ENCODE measurements around the gene DHX9.

Gene DHX9

DNA sequence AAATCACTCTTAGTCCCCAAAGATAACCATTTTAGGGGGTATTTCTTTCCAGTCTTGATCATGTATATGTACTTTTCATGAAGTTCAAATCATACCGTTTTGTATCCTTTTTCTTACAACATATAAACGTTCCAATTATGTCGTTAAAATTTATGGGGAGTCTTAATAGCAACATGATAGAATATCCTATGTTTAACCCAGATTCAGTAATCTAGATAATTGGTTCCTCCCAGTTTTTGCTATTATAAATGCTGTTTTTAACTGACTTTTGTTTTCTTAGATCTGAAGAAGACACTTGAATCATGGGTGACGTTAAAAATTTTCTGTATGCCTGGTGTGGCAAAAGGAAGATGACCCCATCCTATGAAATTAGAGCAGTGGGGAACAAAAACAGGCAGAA lies 3.1 kb downstream of the DHX9 start:
- DNase-seq, result no peak

DNA sequence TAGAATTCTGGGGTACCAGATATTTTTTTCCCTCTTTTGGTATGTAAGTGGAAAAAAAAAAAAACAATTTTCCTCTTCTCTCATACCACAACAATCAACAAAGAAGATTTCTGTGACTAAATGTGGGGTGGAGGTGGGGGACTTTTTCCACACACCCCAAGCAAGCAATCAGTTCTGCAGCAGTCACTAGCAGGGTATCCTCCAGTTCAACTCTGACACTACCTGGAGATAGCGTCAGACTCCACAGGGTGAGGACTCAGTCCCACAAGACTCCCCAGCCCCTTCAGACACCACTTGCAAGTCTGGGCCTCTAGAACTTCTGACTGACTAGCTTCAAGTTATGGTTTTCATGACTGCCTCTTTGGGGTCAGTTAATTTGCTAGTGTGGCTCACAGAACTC lies 6.2 kb downstream of the DHX9 start:
- DNase-seq, result no peak

DNA sequence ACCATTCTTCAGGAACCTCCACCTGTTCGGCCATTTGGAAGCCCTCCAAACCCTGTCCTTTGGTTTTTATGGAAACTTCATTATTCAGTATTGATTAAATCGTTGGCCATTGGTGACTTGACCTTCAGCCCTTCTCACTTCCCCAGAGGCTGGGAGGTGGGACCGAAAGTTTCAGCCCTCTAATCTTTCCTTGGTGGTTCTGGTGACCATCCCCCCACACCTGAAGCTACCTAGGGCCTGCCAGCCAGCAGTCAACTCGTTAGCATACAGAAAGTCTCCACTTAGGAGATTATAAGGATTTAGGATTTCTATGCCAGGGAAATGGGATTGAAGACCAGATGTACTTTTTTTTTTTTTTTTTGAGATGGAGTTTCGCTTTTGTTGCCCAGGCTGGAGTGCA lies 6.7 kb downstream of the DHX9 start:
- no peak for DNase-seq

- no peak for DNase-seq
These were observed 8.0 kb downstream of the DHX9 start for GRCh38 chr1:182847105-182847504.

DNA sequence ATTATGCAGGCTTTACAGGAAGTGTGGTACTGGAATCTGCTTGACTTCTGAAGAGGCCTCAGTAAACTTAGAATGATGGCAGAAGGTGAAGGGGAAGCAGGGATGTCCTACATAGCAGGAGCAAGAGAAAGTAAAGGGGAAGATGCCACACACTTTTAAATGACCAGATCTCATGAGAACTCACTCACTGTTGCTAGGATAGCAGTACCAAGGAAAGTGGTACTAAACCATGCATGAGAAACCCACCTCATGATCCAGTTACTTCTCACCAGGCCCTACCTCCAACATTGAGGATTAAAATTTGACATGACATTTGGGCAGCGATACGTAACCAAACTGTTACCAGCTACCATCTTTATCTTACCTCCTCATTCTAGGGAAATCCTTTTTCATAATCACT lies 9.6 kb downstream of the DHX9 start:
- no peak for DNase-seq

DNA sequence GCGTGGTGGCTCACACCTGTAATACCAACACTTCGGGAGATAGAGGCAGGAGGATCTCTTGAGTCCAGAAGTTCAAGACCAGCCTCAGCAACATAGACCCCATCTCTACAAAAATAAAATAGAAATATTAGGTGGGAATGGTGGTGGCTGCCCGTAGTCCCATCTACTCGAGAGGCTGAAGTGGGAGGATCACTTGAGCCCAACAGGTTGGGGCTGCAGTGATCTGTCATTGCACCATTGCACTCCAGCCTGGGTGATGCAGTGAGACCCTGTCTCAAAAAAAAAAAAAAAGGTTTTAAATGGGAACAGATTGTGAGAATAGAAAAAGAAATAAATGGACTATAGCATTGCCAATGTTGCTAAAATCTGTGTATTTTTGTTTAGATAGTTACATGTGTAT lies 11.2 kb downstream of the DHX9 start:
- no peak for DNase-seq

- no peak for DNase-seq
These were observed 12.7 kb downstream of the DHX9 start for GRCh38 chr1:182851825-182852224.

- DNase-seq, result no peak
These were observed 16.8 kb downstream of the DHX9 start for GRCh38 chr1:182855911-182856310.

DNA sequence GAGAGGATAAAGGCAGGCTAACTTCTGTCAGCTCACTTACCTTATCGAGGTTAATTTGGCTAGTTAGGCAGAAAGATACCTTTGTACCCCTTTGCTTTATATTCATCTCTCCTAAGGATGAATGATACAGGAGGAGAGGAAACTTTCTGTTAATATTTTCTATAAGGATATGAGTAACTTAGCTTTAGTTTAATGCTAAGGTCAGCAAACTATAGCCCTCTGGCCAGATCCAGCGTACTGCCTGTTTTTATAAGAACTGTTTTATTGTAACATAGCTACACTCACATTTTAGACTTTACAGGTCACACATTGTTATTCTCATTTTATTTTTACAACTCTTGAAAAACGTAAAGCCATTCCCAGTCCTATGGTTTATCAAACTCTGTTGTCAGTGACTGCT lies 18.1 kb downstream of the DHX9 start:
- DNase-seq, result no peak

DNA sequence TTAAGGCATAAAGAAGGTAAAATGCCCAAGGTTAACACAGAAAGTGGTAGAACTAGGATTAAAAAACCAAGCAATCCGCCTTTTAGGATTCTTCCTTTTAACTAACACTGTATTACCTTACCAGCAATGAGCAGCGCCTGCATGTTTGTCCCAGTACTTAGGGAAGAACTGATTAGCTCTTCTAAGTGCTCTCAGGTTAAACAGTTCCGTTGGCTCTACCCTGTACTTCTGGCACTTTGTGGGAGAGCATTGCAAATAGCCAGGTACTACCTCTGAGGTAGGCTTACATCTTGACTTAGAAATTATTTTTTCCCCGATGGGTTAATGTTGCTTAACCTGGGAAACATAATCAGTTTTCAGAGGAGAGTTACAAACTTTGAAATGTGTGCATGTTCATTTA lies 21.5 kb downstream of the DHX9 start:
- no peak for DNase-seq

DNA sequence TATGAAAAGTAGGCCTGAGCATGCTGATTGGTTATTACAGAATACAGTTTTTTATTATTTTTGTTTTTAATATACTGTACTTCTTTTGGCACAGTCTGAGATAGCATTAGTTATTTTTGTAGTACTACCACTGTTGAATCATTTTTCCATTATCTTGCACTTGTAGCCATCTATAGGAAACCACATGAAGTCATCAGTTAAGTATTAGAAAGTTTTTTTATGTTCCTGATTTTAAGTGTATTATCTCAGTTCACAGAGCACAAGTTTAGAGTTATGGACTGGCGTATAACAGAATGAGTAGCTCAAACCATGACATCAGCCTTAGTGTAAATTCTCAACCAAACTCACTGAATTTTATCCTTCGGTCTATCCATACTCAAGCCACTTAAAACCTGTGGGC lies 22.8 kb downstream of the DHX9 start:
- no peak for DNase-seq

GRCh38 chr1:182862827-182863226 lies 23.7 kb downstream of the DHX9 start:
- no peak for DNase-seq

GRCh38 chr1:182863940-182864339 lies 24.8 kb downstream of the DHX9 start:
- DNase-seq, result no peak

DNA sequence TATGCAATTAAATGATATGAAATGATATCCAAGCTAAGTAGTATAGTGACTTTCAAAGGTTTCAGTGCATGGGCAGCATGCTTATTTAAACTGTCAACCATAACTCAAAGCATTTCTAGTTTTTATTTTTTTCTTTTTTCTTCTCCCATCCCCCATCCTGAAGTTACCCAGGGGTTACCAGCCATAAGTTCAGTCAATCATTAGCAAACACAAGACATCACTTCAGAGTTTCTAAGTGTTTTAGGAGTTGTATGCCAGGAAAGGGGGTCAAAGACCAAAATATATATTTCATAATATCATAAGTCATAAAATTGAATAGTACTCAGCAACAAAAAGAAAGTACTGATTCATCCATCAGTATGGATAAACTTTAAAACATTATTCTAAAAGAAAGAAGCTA lies 28.7 kb downstream of the DHX9 start:
- no peak for DNase-seq

DNA sequence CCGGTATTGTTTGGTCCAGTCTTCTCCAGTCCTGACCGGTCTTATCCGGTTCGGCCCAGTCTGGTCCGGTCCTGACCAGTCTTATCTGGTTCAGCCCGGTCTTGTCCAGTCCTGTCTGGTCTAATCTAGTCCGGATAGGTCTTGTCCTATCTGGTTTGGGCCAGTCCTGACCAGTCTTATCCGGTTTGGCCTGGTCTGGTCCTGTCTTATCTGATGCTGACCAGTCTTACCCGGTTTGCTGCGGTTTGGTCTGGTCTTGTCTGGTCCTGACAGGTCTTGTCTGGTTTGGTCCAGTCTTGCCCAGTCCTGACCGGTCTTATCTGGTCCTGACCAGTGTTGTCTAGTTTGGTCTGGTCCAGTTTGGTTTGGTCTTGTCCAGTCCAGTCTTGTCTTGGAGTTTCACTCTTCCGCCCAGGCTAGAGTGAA lies 30.1 kb downstream of the DHX9 start:
- DNase-seq, result no peak

GRCh38 chr1:182872881-182873280 lies 33.7 kb downstream of the DHX9 start:
- no peak for DNase-seq

GRCh38 chr1:182875889-182876288 lies 36.7 kb downstream of the DHX9 start:
- no peak for DNase-seq

GRCh38 chr1:182877331-182877730 lies 38.2 kb downstream of the DHX9 start:
- no peak for DNase-seq

- DNase-seq, result no peak
These were observed 38.7 kb downstream of the DHX9 start for GRCh38 chr1:182877842-182878241.

- no peak for DNase-seq
These were observed 45.7 kb downstream of the DHX9 start for GRCh38 chr1:182884872-182885271.

GRCh38 chr1:182885591-182885990 lies 46.4 kb downstream of the DHX9 start:
- no peak for DNase-seq

- DNase-seq, result no peak
These were observed 47.8 kb downstream of the DHX9 start for GRCh38 chr1:182886985-182887384.

- no peak for DNase-seq
These were observed 49.8 kb downstream of the DHX9 start for GRCh38 chr1:182888736-182889531.

DNA sequence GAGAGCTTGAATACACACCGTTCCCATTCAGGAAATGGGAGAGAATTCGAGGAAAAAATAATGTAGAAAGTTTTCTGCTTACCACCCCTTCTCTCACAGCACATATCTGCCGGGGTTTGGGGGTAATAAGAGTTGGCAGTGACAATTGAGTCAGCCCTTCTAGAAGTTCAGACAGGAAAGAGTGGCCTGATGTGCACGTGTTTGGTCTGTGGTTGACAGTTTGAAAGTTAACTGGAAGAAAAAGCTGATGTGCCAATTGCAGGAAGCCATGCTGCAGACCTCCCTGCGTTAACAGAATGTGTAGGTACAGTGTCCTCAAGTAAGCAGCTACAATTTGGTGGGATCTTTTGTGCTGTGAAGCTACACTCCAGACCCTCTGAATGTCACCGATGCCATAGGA lies 50.9 kb downstream of the DHX9 start:
- DNase-seq, result no peak

DNA sequence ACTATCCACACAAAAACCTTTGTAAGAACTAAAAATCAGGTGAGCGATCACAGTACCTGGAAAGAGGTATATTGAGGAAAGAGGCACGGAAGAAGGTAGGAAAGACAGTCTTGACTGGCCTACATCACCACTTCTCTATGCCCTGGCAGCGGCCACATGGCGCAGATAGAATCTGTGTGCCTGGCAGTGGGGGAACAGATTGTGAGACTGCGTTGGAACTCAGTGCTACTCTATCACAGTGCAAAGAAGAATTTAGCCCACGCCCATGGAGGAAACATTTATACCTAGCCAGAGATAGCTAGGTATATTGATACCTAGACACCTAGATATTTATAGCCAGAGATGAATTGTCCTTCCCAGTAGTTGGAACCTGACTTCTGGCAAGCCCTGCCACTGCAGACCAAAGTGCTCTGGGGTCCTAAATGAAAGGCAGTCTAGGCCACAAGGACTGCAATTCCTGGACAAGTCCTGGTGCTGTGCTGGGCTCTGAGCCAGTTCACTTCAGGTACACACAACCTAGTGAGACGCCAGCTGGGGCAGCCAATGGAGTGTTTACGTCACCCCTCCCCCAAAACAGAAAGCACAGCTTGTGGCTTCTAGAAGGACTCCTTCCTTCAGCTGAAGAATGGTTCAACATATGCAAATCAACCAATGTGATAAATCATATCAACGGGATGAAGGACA lies 51.9 kb downstream of the DHX9 start:
- DNase-seq, result no peak
